Cardiac muscle cell (in vitro differentiated cells and primary cell): ENCODE measurements around the gene IKZF1. TPM values are rescaled to one million over a fixed set of nuclear protein-coding genes. Genes with fewer than 3 reads are reported as not detected.

Experiments used
- DNase-seq, 2 donors: peaks; one replicate each; pipeline versions ENCODE4 v3.0.0 to v3.0.0-alpha.2; 2010 to 2017; ENCODE audit warnings: low read depth in 1 of 2, low spot score in 1 of 2
- H3K27ac ChIP-seq: fragments of 200-600 bp; sonication (generic); 2 replicates; pipeline ENCODE4 v1.5.1; 2016
- H3K27me3 ChIP-seq: fragments of 200-600 bp; sonication (generic); 2 replicates; pipeline ENCODE4 v1.6.0; 2016; ENCODE audit warnings: control low read depth
- H3K36me3 ChIP-seq: fragments of 200-600 bp; sonication (generic); 2 replicates; pipeline ENCODE4 v1.5.1; 2016; ENCODE audit warnings: control low read depth
- H3K4me1 ChIP-seq: fragments of 200-600 bp; sonication (generic); 2 replicates; pipeline ENCODE4 v1.8.1; 2017; ENCODE audit warnings: low read depth, mild to moderate bottlenecking, mixed run types
- H3K4me3 ChIP-seq: fragments of 200-600 bp; sonication (generic); 2 replicates; pipeline ENCODE4 v1.5.1; 2016; ENCODE audit warnings: mild to moderate bottlenecking
- H3K9me3 ChIP-seq: fragments of 200-600 bp; sonication (generic); 2 replicates; pipeline ENCODE4 v1.5.1; 2017; ENCODE audit warnings: low read depth, mild to moderate bottlenecking, control low read depth
- polyA plus RNA-seq: library from polyadenylated mRNA; unstranded; fragments of >200 nt; fragmentation: Nextera tagmentation; extraction: Ambion mirVana; gene quantifications from 2 replicates; pipeline ENCODE4 v1.2.1, GENCODE V29; 2016
- total RNA-seq: library from RNA; depleted of rRNA; stranded (reverse); fragments of >200 nt; gene quantifications from 2 replicates; pipeline ENCODE4 v1.2.3, GENCODE V29; 2016
- TF ChIP-seq, protein P1 (sequence below): IDR thresholded peaks from 2 replicates; pipeline ENCODE4 v1.5.1; 2012; ENCODE audit warnings: low read depth, mild to moderate bottlenecking, low read length

Gene IKZF1
- total and polyA plus RNA-seq, 2 experiments from 2014 or later, result 0.30 TPM; not detected in 1

- no peak overlapping the region for H3K27ac ChIP-seq
- DNase-seq, result no peak
- H3K4me1 ChIP-seq, result no peaks in the 10 kb centered on the region
- H3K4me3 ChIP-seq, result no peak overlapping the region
- H3K27me3 ChIP-seq, result peaks cover 56% of the 10 kb centered on the region
- no peaks in the 10 kb centered on the region for H3K9me3 ChIP-seq
- TF ChIP-seq, protein P1, sequence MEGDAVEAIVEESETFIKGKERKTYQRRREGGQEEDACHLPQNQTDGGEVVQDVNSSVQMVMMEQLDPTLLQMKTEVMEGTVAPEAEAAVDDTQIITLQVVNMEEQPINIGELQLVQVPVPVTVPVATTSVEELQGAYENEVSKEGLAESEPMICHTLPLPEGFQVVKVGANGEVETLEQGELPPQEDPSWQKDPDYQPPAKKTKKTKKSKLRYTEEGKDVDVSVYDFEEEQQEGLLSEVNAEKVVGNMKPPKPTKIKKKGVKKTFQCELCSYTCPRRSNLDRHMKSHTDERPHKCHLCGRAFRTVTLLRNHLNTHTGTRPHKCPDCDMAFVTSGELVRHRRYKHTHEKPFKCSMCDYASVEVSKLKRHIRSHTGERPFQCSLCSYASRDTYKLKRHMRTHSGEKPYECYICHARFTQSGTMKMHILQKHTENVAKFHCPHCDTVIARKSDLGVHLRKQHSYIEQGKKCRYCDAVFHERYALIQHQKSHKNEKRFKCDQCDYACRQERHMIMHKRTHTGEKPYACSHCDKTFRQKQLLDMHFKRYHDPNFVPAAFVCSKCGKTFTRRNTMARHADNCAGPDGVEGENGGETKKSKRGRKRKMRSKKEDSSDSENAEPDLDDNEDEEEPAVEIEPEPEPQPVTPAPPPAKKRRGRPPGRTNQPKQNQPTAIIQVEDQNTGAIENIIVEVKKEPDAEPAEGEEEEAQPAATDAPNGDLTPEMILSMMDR, result no peak
- H3K36me3 ChIP-seq, result no peaks in the 10 kb centered on the region
Measured at GRCh38 chr7:50302486-50303334, 1.8 kb upstream of the IKZF1 start.

GRCh38 chr7:50303335-50304128 lies 984 bp upstream of the IKZF1 start:
- no peaks in the 10 kb centered on the region for H3K36me3 ChIP-seq
- peaks cover 56% of the 10 kb centered on the region for H3K27me3 ChIP-seq
- no peaks in the 10 kb centered on the region for H3K9me3 ChIP-seq
- no peak for DNase-seq
- H3K4me1 ChIP-seq, result no peaks in the 10 kb centered on the region
- H3K27ac ChIP-seq, result no peak overlapping the region
- H3K4me3 ChIP-seq, result peak overlapping the region; percentile 63
- TF ChIP-seq, protein P1, result no peak

DNA sequence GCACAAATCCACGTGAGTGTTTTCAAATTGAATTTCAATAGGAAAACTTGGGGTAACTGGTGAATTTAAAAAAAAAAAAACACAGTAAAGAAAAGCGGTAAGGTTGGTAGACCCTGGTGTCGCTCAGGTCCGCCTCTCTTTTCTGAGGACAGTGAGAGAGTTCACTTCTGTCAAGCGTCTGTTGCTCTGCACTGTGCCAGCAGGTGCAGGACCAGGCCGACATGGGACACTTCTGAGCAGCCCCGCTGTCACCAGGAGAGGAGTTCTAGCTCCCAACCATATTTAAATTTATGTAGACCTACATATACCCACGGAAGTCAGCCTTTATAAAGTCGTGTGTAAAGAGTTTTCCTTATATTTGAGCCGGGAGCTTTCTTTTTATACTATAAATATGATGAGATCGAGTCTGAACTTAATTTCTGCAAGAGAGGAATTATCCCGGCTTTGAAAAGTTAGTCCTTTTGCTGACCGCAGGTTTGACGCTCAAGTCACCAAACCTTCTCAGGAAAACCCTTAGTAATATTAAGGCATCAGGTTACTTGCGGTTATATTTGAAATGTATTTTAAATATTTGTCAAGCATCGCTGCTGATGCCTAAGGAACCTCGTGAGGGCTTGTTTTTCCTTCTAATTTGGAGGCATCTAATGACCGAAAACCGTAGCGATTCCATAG lies 531 bp downstream of the IKZF1 start:
- DNase-seq, result peak in 1 of 2 donors; percentile 21
- H3K4me1 ChIP-seq, result no peaks in the 10 kb centered on the region
- no peak overlapping the region for H3K27ac ChIP-seq
- H3K36me3 ChIP-seq, result no peaks in the 10 kb centered on the region
- no peaks in the 10 kb centered on the region for H3K9me3 ChIP-seq
- TF ChIP-seq, protein P1, result no peak
- H3K4me3 ChIP-seq, result peak overlapping the region; percentile 63
- peaks cover 56% of the 10 kb centered on the region for H3K27me3 ChIP-seq

GRCh38 chr7:50305583-50306493 lies 1.3 kb downstream of the IKZF1 start:
- H3K4me3 ChIP-seq, result no peak overlapping the region
- no peak overlapping the region for H3K27ac ChIP-seq
- peaks cover 56% of the 10 kb centered on the region for H3K27me3 ChIP-seq
- H3K4me1 ChIP-seq, result no peaks in the 10 kb centered on the region
- TF ChIP-seq, protein P1, result no peak
- no peak for DNase-seq
- H3K36me3 ChIP-seq, result no peaks in the 10 kb centered on the region
- H3K9me3 ChIP-seq, result no peaks in the 10 kb centered on the region
